Spleen (tissue), 11 donors: ENCODE data around the gene PODXL. TPM values are rescaled to one million over a fixed set of nuclear protein-coding genes. Genes with fewer than 3 reads are reported as not detected.
"Not testable (repeated sequence)": the region's sequence is repeated elsewhere in the genome, so short reads cannot be mapped to it uniquely, and the experiment has no call there.

Experiments
- DNase-seq: peaks from one replicate; pipeline ENCODE4 v3.0.0-alpha.2; 2020
- H3K27ac ChIP-seq, 8 donors: fragments of 200-600 bp; sonication (generic) in 7 of 8; 1 replicate in 4 of 8; 2 replicates in 4 of 8; pipeline versions ENCODE4 v1.5.0 to v1.8.0; 2016 to 2021; ENCODE audit warnings: inconsistent platforms in 4 of 8, mild to moderate bottlenecking in 4 of 8, moderate library complexity in 1 of 8
- H3K27me3 ChIP-seq, 7 donors: fragments of 200-600 bp; sonication (generic) in 6 of 7; replicated peaks in 1 of 7; 1 replicate in 4 of 7; 2 replicates in 3 of 7; pipeline versions ENCODE4 v1.5.0 to v1.8.0; 2016 to 2021; ENCODE audit warnings: inconsistent platforms in 3 of 7, mild to moderate bottlenecking in 1 of 7
- H3K36me3 ChIP-seq, 6 donors: fragments of 200-600 bp; sonication (generic) in 5 of 6; 1 replicate in 4 of 6; 2 replicates in 2 of 6; pipeline versions ENCODE4 v1.5.0 to v1.8.0; 2016 to 2021; ENCODE audit warnings: inconsistent platforms in 2 of 6
- H3K4me1 ChIP-seq, 6 donors: fragments of 200-600 bp; sonication (generic) in 5 of 6; 1 replicate in 3 of 6; 2 replicates in 3 of 6; pipeline versions ENCODE4 v1.5.0 to v1.8.0; 2016 to 2021; ENCODE audit warnings: inconsistent platforms in 3 of 6
- H3K4me3 ChIP-seq, 8 donors: fragments of 200-600 bp; sonication (generic) in 7 of 8; 1 replicate in 4 of 8; 2 replicates in 4 of 8; pipeline versions ENCODE4 v1.5.0 to v1.8.0; 2016 to 2021; ENCODE audit warnings: inconsistent platforms in 4 of 8, mild to moderate bottlenecking in 4 of 8, moderate library complexity in 2 of 8
- H3K9me3 ChIP-seq, 8 donors: fragments of 200-600 bp; sonication (generic) in 7 of 8; 1 replicate in 4 of 8; 2 replicates in 4 of 8; pipeline versions ENCODE4 v1.5.0 to v1.8.0; 2016 to 2021; ENCODE audit warnings: inconsistent platforms in 4 of 8
- CTCF ChIP-seq, 11 experiments: fragments of 200-600 bp in 7 of 11; fragments of 450-650 bp in 4 of 11; sonication (generic) in 4 of 11; IDR thresholded peaks in 8 of 11; conservative IDR thresholded peaks in 3 of 11; 1 replicate in 7 of 11; 2 replicates in 4 of 11; pipeline versions ENCODE4 v1.4.0 to v1.8.0; 2016 to 2021; ENCODE audit warnings: antibody characterized with exemption in 11 of 11, inconsistent platforms in 4 of 11, mild to moderate bottlenecking in 1 of 11
- POLR2A ChIP-seq, 3 donors: fragments of 450-650 bp; IDR thresholded peaks; one replicate each; pipeline ENCODE4 v1.5.1; 2017; ENCODE audit warnings: antibody characterized with exemption in 3 of 3, mild to moderate bottlenecking in 1 of 3
- POLR2AphosphoS5 ChIP-seq, 3 donors: sonication (generic); formaldehyde crosslinking; IDR thresholded peaks; one replicate each; pipeline ENCODE4 v1.5.1; 2017; ENCODE audit warnings: antibody characterized with exemption in 3 of 3
- WGBS, 5 donors: extraction: QIAGEN DNeasy Blood & Tissue Kit in 3 of 5; methylation state at CpG; one replicate each; pipeline versions ENCODE4 v1.1.5 to v1.1.7; 2013 to 2018; 5-methylcytosine and 5-hydroxymethylcytosine counted together
- intact Hi-C: fragments of 100-400 bp; cut with DNase I; formaldehyde crosslinking; loops from one replicate; pipeline ENCODE4 v1.15.0; 2023; ENCODE audit warnings: low total_unique reads
- polyA plus RNA-seq, 3 donors: library from polyadenylated mRNA; stranded (reverse); fragments of 200-250 nt; gene quantifications; one replicate each; pipeline ENCODE4 v1.2.1, GENCODE V29; 2013
- total RNA-seq, 7 donors: library from RNA; depleted of rRNA in 3 of 7; stranded (reverse); fragments of >200 nt in 3 of 7; fragmentation: NEBNext Ultra II Directional in 4 of 7; extraction: Animal tissue kit (Norgen Biotek cat#: 25700) in 4 of 7; gene quantifications; one replicate each; pipeline versions ENCODE4 v1.1.0 to v1.2.1, GENCODE V29; 2016 to 2021
- donor health status: healthy with polysubstance abuse.
- donor health status: DM: no; HTN: no; CAD: no; lungs with moderate emphysema.
- donor health status: DM: no; HTN: no; CAD: no.
- donor health status: Bipolar disorder and iron deficiency.
- donor health status: healthy.
- donor health status: DM: no; HTN: no; CAD: no.
- donor health status: DM: yes; HTN: yes; CAD: no.

Gene PODXL
- total and polyA plus RNA-seq, 10 donors = 1.9 to 27.5 (median 16.0) TPM

GRCh38 chr7:131518626-131519025 is 37.8 kb downstream of the PODXL start:
- H3K27me3 ChIP-seq = no peaks in the 10 kb centered on the region
- no peak overlapping the region for H3K4me3 ChIP-seq
- no peak for TF ChIP-seq CTCF (IDR thresholded peaks at IDR 0.05 in 8 of 11, conservative IDR thresholded peaks at IDR 0.05 in 3 of 11)
- no peak for TF ChIP-seq POLR2A (IDR thresholded peaks at IDR 0.05)
- no peak for TF ChIP-seq POLR2AphosphoS5 (IDR thresholded peaks at IDR 0.05)
- H3K4me1 ChIP-seq = peaks cover 0 to 21% (median 8%) of the 10 kb centered on the region in 6 donors
- H3K9me3 ChIP-seq = no peaks in the 10 kb centered on the region
- intact Hi-C loops = no loop called here
- 84 to 94% (median 91%) methylated on average over 11 of the region's 11 CpGs for WGBS, 5 donors
- no peaks in the 10 kb centered on the region for H3K36me3 ChIP-seq
- H3K27ac ChIP-seq = no peak overlapping the region
- DNase-seq = no peak

- WGBS, 5 donors = 83 to 91% (median 87%) methylated on average over 19 of the region's 19 CpGs
- DNase-seq = no peak
- peaks cover 3 to 26% (median 14%) of the 10 kb centered on the region in 6 donors for H3K4me1 ChIP-seq
These were observed 39.1 kb downstream of the PODXL start for GRCh38 chr7:131517218-131517923.

GRCh38 chr7:131515471-131515870 is 41.0 kb downstream of the PODXL start:
- DNase-seq, H3K4me3 ChIP-seq, H3K36me3 ChIP-seq, H3K27me3 ChIP-seq, H3K27ac ChIP-seq, intact Hi-C loops, H3K9me3 ChIP-seq: not testable (repeated sequence)
- peaks cover 3 to 24% (median 10%) of the 10 kb centered on the region in 6 donors for H3K4me1 ChIP-seq
- 90 to 97% (median 92%) methylated on average over 7 of the region's 7 CpGs for WGBS, 5 donors

More at GRCh38 chr7:131517218-131517923, 39.1 kb downstream of the PODXL start:
- intact Hi-C loops = no loop called here
- Histone ChIP-seq H3K36me3 (no peaks in the 10 kb centered on the region), H3K27me3 (no peaks in the 10 kb centered on the region), H3K27ac (no peak overlapping the region), H3K4me3 (no peak overlapping the region), H3K9me3 (no peaks in the 10 kb centered on the region)
- TF ChIP-seq POLR2A (IDR thresholded peaks at IDR 0.05) = no peak

- Histone ChIP-seq H3K27me3 (no peaks in the 10 kb centered on the region), H3K27ac (peak overlapping the region in 1 of 8 donors; percentile 21), H3K4me1 (peaks cover 3 to 30% (median 12%) of the 10 kb centered on the region in 6 donors), H3K4me3 (no peak overlapping the region), H3K9me3 (no peaks in the 10 kb centered on the region), H3K36me3 (peaks cover 0 to 5% (median 0%) of the 10 kb centered on the region in 6 donors)
- DNase-seq = peak; percentile 93
- intact Hi-C loops = no loop called here
- 38 to 46% (median 43%) methylated on average over 10 to 11 of the region's 11 CpGs for WGBS, 5 donors
- TF ChIP-seq POLR2AphosphoS5 (IDR thresholded peaks at IDR 0.05) (peak; percentile 57 to 69 (median 65)), POLR2A (IDR thresholded peaks at IDR 0.05) (no peak), CTCF (IDR thresholded peaks at IDR 0.05 in 8 of 11, conservative IDR thresholded peaks at IDR 0.05 in 3 of 11) (peak; percentile 65 to 97 (median 88))
These were observed 43.0 kb downstream of the PODXL start for GRCh38 chr7:131513245-131514061.
